SU-DHL-6 (cell line): Measurements from ENCODE around the gene THSD4.
A peak's percentile ranks its signal among the peaks of the same experiment; 100 is the strongest.

Source experiments
- H2AFZ ChIP-seq: fragments of 200-600 bp; sonication (generic); 2 replicates; pipeline ENCODE4 v1.6.1; 2014; ENCODE audit warnings: low read depth, mild to moderate bottlenecking, moderate library complexity, mixed read lengths, antibody characterized with exemption, low read length; ENCODE audit not compliant: severe bottlenecking
- H3F3A ChIP-seq: fragments of 200-600 bp; shearing (Covaris generic); 2 replicates; pipeline ENCODE4 v1.6.0; 2016; ENCODE audit warnings: antibody characterized with exemption, mild to moderate bottlenecking; ENCODE audit not compliant: insufficient read depth
- H3K27ac ChIP-seq: fragments of 200-600 bp; sonication (generic); 2 replicates; pipeline ENCODE4 v1.5.1; 2016; ENCODE audit warnings: low read depth, mild to moderate bottlenecking, low read length, moderate library complexity, mixed read lengths
- H3K27me3 ChIP-seq: fragments of 200-600 bp; sonication (generic), shearing (Covaris generic); 2 replicates; pipeline ENCODE4 v1.6.0; 2014; ENCODE audit warnings: mild to moderate bottlenecking, low read length
- H3K36me3 ChIP-seq: fragments of 200-600 bp; sonication (generic); 2 replicates; pipeline ENCODE4 v1.6.1; 2014; ENCODE audit warnings: mild to moderate bottlenecking, low read length, mixed read lengths
- H3K4me2 ChIP-seq: fragments of 300-600, 200-600 bp; shearing (Covaris generic), sonication (generic); 2 replicates; pipeline ENCODE4 v1.6.0; 2014; ENCODE audit warnings: low read length, low read depth, mild to moderate bottlenecking; ENCODE audit not compliant: poor library complexity, severe bottlenecking
- H3K4me3 ChIP-seq: fragments of 200-600 bp; sonication (generic); 2 replicates; pipeline ENCODE4 v1.5.1; 2014; ENCODE audit warnings: antibody characterized with exemption, low read length, mild to moderate bottlenecking, mixed read lengths; ENCODE audit not compliant: insufficient read depth, poor library complexity, severe bottlenecking
- H3K79me2 ChIP-seq: fragments of 200-600 bp; sonication (generic); 2 replicates; pipeline ENCODE4 v1.6.1; 2014; ENCODE audit warnings: mild to moderate bottlenecking, low read length, moderate library complexity; ENCODE audit not compliant: insufficient read depth
- H3K9ac ChIP-seq: fragments of 200-600 bp; sonication (generic); 2 replicates; pipeline ENCODE4 v1.7.0; 2014; ENCODE audit warnings: mild to moderate bottlenecking, low read length
- H3K9me2 ChIP-seq: fragments of 200-600 bp; sonication (generic); replicated peaks from 2 replicates; pipeline ENCODE4 v1.6.1; 2014; ENCODE audit warnings: low read length; ENCODE audit not compliant: insufficient read depth
- H3K9me3 ChIP-seq: fragments of 200-600 bp; sonication (generic); 2 replicates; pipeline ENCODE4 v1.6.1; 2014; ENCODE audit warnings: low read length, mixed read lengths; ENCODE audit not compliant: insufficient read depth
- H4K20me1 ChIP-seq: fragments of 200-600 bp; sonication (generic); 2 replicates; pipeline ENCODE4 v1.6.1; 2014; ENCODE audit warnings: low read depth, mild to moderate bottlenecking, antibody characterized with exemption, low read length, moderate library complexity, mixed read lengths
- EZH2phosphoT487 ChIP-seq: fragments of 200-600 bp; sonication (generic), shearing (Covaris generic); conservative IDR thresholded peaks from 2 replicates; pipeline ENCODE4 v1.6.1; 2018; ENCODE audit warnings: mild to moderate bottlenecking, antibody characterized with exemption, low read length, moderate library complexity, mixed read lengths
- TF ChIP-seq, protein P1 (sequence below): fragments of 200-600 bp; sonication (generic); IDR thresholded peaks from one replicate; pipeline ENCODE4 v1.5.1; 2017; ENCODE audit warnings: antibody characterized with exemption, mild to moderate bottlenecking, low read length, moderate library complexity; ENCODE audit not compliant: insufficient read depth, poor library complexity, severe bottlenecking

The THSD4 gene

GRCh38 chr15:71802770-71803169, 687.5 kb downstream of the THSD4 start:
- Histone ChIP-seq H3K79me2 (no peaks in the 10 kb centered on the region), H4K20me1 (no peaks in the 10 kb centered on the region), H3K9me2 (no peaks in the 10 kb centered on the region), H3K9ac (no peak overlapping the region), H3K27me3 (no peaks in the 10 kb centered on the region), H3K4me2 (no peak overlapping the region), H3K27ac (no peak overlapping the region), H3K36me3 (no peaks in the 10 kb centered on the region), H3K4me3 (no peak overlapping the region), H3F3A (no peaks in the 10 kb centered on the region), H3K9me3 (no peaks in the 10 kb centered on the region), H2AFZ (no peak overlapping the region)
- TF ChIP-seq EZH2phosphoT487, result no peak
- TF ChIP-seq, protein P1, sequence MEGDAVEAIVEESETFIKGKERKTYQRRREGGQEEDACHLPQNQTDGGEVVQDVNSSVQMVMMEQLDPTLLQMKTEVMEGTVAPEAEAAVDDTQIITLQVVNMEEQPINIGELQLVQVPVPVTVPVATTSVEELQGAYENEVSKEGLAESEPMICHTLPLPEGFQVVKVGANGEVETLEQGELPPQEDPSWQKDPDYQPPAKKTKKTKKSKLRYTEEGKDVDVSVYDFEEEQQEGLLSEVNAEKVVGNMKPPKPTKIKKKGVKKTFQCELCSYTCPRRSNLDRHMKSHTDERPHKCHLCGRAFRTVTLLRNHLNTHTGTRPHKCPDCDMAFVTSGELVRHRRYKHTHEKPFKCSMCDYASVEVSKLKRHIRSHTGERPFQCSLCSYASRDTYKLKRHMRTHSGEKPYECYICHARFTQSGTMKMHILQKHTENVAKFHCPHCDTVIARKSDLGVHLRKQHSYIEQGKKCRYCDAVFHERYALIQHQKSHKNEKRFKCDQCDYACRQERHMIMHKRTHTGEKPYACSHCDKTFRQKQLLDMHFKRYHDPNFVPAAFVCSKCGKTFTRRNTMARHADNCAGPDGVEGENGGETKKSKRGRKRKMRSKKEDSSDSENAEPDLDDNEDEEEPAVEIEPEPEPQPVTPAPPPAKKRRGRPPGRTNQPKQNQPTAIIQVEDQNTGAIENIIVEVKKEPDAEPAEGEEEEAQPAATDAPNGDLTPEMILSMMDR, result peak; percentile 31

- Histone ChIP-seq H3F3A (no peaks in the 10 kb centered on the region), H3K27ac (no peak overlapping the region), H3K9ac (no peak overlapping the region), H3K79me2 (no peaks in the 10 kb centered on the region), H3K9me2 (no peaks in the 10 kb centered on the region), H2AFZ (no peak overlapping the region), H3K36me3 (no peaks in the 10 kb centered on the region), H4K20me1 (no peaks in the 10 kb centered on the region), H3K9me3 (no peaks in the 10 kb centered on the region), H3K27me3 (no peaks in the 10 kb centered on the region), H3K4me3 (no peak overlapping the region), H3K4me2 (no peak overlapping the region)
- TF ChIP-seq EZH2phosphoT487, result no peak
- TF ChIP-seq, protein P1, result no peak
Measured at GRCh38 chr15:71804226-71804625, 689.0 kb downstream of the THSD4 start.

GRCh38 chr15:71804695-71805470, 689.6 kb downstream of the THSD4 start:
- H3K4me2 ChIP-seq, result no peak overlapping the region
- no peaks in the 10 kb centered on the region for H4K20me1 ChIP-seq
- H3K4me3 ChIP-seq, result no peak overlapping the region
- no peaks in the 10 kb centered on the region for H3K27me3 ChIP-seq
- TF ChIP-seq EZH2phosphoT487, result no peak
- TF ChIP-seq, protein P1, result no peak
- H3K9me2 ChIP-seq, result no peaks in the 10 kb centered on the region
- H3K36me3 ChIP-seq, result no peaks in the 10 kb centered on the region
- H3K79me2 ChIP-seq, result no peaks in the 10 kb centered on the region
- H3K9me3 ChIP-seq, result no peaks in the 10 kb centered on the region
- H3F3A ChIP-seq, result no peaks in the 10 kb centered on the region
- no peak overlapping the region for H3K9ac ChIP-seq
- H2AFZ ChIP-seq, result no peak overlapping the region
- no peak overlapping the region for H3K27ac ChIP-seq
